Middle frontal gyrus (tissue), 1 donor: ENCODE results near the gene CD81.
"Not testable (repeated sequence)": the region's sequence is repeated elsewhere in the genome, so short reads cannot be mapped to it uniquely, and the experiment has no call there.

Experiments
- DNase-seq: peaks from one replicate; pipeline ENCODE4 v3.0.0-alpha.2; 2015; ENCODE audit warnings: low spot score; ENCODE audit errors: extremely low spot score

Gene CD81, protein sequence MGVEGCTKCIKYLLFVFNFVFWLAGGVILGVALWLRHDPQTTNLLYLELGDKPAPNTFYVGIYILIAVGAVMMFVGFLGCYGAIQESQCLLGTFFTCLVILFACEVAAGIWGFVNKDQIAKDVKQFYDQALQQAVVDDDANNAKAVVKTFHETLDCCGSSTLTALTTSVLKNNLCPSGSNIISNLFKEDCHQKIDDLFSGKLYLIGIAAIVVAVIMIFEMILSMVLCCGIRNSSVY

DNA sequence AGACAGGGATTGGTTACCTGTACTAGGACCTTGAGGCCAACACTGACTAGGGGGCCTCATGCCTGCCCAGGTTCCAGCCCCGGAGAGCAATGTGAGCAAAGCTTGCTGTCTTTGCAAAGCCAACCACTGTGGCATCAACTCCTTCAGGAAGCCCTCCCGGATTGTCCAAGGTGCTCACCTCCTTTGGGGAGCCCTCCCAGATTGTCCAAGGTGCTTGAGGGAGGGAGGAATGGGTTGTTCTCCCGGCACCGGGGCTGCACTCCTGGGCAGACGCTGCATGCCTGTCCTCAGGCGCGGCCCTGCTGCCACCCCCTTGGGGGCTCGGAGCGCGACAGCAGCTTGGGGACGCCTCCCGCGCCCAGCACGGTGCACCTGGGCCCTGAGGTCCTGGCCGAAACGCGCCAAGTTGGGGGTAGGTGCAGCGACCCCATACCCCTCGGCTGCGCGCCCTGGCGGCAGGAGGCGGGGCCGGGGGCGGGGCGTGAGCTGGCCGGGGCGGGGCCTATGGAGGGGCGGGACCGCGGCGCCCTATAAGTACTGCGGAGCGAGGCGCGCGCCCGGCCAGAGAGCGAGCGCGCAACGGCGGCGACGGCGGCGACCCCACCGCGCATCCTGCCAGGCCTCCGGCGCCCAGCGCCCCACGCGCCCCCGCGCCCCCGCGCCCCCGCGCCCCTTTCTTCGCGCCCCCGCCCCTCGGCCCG, at the start of gene CD81:
Gene CD81, plus strand, starts transcription at position 560 of the 701 bp plus-strand sequence. CDS start 240 bp downstream, outside the sequence.
- DNase-seq = no peak

DNA sequence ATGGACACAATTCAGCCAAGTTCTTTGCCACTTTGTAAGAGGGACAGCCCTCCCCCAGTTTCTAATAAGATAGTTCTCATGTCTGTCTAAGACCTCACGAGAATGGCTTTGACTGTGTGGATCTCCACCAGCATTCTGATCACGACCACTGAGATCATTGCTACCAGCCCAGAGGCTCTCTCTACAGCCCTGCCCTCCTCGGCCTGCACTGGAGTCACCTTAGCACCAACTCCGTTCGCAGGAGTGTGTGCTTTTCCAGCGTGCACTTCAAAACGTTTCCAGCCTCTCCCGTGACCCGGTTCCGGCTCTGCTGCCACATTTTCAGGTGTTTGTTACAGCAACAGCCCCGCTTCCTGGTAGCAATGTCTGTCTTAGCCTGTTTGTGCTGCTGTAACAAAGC, 49.1 kb upstream of the CD81 start:
- DNase-seq = no peak

DNA sequence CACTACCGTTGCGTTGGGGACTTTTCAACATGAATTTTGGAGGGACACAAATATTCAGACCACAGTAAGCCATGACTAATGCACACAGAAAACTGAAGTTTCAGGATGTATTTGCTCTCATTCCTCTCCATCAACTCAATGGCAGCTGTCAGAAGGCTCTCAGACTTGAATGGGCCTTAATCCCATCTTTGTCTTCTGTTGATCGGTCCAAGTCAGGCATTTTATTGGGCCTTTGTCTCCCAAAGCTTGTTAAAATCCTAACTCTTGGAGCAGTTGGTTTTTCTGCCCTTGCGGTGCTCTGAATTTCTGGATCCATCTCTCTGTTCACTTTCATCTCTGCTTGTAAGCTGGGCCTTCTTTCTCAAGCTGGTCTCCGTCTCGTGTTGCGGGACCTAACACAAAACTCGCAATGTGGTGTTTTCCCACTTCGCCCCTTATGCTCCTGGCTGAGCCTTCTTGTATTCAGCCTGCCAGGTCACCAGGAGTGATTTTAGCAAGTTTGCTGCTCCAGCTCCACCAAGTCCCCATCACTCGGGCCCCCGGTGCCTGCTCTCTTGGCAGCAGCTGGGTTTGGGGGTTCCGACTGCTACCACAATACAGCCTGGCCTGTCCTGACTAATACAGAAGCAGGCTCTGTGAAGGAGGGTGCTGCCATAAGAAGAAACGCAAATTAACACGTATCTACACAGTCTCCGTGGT, 48.3 kb upstream of the CD81 start:
- DNase-seq = no peak

DNA sequence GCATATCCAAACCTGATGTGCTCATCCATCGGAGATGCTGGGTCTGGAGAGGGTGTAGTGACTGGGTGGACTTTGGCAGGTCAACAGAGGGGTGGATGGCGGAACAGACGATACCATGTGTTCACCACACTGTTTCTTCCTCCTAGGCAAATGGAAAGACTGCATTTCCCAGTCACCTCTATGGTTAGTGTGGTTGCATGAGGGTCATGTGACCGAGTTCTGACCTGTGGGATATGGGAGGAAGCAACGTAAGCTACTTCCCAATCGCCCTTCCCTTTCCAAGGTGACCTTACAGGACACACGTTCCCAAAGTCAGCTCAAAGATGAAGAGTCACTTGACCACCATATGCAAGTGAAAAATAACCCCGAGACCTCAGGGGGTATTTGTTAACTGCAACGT, 47.6 kb upstream of the CD81 start:
- no peak for DNase-seq

DNA sequence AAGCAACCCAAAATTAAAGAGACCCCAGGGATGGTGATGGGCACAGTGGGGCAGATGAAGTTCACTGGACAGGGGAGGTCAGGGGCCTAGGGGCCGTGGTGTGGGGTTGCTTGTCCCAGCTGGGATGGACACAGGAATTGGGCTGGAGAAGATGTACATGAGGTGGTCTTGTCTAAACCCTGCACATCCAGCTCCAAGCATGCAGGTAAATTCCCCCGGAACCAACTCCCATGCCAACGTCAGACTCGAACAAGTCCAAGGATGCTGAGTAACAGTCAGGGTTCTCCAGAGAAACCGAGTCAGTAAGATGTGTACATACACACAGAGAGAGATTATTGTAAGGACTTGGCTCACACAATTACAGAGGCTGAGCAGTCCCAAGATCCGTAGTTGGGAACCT, 46.4 kb upstream of the CD81 start:
- no peak for DNase-seq

DNA sequence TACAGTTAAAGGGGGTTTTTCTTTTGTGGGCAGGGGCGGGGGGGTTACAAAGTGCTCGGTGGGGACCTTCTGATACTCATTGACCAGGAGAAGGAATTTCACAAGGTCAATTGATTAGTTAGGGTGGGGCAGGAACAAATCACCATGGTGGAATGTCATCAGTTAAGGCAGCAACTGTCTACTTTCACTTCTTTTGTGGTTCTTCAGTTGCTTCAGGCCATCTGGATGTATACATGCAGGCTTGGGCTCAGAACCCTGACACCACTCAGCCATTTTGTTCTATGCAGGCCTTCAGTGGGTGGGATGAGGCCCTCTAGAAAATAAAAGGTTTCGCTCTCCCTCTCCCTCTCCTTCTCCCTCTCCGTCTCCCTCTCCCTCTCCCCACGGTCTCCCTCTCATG, 45.7 kb upstream of the CD81 start:
- DNase-seq = no peak

DNA sequence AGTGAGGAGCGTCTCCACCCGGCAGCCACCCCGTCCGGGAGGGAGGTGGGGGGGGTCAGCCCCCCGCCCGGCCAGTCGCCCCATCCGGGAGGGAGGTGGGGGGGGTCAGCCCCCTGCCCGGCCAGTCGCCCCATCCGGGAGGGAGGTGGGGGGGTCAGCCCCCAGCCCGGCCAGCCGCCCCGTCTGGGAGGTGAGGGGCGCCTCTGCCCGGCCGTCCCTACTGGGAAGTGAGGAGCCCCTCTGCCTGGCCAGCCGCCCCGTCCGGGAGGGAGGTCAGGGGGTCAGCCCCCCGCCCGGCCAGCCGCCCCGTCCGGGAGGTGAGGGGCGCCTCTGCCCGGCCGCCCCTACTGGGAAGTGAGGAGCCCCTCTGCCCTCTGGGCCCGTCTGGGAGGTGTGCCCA, 44.5 kb upstream of the CD81 start:
- not testable (repeated sequence) for DNase-seq

DNA sequence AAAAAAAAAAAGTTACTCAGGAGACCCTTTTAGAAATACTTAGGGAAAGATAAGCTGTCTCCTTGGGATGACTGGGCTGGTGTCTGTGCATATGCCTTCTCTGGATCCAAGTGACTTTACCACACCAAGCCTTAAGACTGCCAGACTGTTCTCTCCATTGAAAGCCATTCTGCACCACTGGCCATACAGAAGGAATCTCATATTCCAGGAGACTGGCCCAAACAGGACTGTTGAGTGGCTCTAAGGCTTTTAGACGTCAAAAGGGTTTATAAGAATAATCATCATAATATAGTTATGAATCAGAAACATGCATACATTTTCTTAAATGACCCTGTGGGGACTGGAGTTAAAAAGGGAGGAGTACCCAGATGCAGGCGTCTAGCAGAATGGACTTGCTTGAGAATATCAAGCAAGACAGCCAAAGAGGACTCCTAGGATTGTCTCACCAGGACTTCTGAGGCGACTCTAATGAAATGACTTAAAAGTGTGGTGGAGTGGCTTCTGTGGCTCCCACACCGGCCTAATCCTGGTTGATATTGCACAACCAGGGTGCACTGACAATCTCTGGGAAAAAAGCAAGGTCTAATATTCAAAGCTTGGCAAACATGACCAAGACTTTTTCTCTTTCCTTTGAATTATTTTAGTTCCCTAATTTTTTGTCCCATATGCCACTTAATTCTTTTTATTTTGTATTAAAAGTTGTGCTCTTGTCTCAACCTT, 43.5 kb upstream of the CD81 start:
- DNase-seq = not testable (repeated sequence)

DNA sequence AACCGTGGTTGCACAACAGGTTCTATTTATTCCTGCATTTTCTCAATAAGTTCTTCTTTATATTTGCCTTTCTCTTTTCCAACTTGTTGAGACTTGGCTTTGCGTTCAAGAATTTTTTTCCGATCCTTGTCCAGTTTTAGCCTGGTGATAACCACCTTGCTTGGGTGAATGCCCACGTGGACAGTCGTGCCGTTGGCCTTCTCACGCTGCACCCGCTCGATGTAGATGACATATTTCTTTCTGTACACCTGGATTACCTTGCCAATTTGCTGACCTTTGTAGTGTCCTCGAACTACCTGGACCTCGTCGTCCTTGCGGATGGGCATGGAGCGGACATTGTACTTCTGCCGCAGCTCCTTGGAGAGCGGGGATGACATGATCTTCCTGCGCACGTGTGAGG, 41.8 kb upstream of the CD81 start:
- not testable (repeated sequence) for DNase-seq

DNA sequence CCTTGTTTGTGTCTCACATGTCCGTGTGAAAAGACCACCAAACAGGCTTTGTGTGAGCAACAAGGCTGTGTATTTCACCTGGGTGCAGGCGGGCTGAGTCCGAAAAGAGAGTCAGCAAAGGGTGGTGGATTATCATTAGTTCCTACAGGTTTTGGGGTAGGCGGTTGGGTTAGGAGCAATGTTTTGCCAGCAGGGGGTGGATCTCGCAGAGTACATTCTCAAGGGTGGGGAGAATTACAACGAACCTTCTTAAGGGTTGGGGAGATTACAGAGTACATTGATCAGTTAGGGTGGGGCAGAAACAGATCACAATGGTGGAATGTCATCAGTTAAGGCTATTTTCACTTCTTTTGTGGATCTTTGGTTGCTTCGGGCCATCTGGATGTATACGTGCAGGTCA, 38.4 kb upstream of the CD81 start:
- DNase-seq = not testable (repeated sequence)

DNA sequence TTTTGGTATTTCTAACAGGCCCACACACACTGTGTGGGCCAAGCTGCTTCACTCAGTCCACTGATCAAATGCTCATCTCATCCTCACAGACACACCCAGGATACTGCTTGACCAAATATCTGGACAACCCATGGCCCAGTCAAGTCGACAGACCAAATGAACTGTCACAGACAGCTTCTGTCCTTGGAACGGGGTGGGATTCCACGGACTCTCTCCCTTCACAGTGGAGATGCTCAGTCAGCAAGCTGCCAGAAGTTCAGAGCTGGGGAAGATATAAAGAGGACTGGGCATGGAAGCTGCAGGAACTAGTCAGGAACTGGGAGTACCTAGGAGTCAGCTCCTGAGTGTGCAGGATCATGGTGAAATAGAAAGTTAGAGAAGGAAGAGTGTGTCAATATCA, 34.6 kb upstream of the CD81 start:
- no peak for DNase-seq

DNA sequence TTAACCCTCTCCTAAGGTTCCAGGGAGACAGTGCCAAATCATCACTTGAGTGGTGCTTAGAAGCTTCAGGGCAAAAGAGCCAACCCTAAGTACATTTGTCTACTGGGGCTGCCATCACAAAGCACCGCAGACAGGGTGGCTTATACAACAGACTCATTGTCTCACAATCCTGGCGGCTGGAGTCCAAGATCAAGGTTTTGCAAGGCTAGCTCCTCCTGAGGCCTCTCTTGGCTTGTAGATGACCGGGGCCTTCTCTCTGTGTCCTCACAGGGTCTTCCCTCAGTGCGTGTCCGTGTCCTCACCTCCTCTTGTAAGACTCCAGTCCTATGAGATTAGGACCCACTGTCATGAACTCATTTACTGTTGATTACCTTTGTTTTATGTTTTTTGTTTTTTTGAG, 34.1 kb upstream of the CD81 start:
- no peak for DNase-seq

DNA sequence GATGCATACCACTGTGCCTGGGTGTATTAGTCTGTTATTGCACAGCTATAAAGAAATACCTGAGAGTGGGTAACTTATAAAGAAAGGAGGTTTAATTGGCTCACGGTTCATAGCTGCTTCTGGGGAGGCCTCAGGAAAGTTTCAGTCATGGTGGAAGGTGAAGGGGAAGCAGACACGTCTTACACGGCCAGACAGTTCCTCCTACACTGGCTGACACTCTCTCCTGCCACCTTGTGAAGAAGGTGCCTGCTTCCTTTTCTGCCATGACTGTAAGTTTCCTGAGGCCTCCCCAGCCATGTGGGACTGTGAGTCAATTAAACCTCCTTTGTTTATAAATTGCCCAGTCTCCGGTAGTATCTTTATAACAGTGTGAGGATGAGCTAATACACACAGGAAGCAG, 33.6 kb upstream of the CD81 start:
- no peak for DNase-seq

DNA sequence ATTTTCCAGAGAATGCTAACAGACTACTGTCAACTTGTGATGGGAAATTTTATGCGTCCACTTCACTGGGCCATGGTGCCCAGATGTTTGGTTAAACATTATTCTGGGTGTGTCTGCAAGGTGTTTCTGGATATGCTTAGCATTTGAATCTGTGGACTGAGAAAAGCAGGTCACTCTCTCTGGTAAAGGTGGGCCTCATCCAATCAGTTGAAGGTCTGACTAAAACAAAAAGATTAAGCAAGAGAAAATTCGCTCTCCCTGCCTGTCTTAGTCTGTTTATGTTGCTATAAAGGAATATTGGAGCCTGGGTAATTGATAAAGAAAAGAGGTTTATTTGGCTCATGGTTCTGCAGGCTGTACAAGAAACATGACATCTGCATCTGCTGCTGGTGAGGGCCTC, 32.1 kb upstream of the CD81 start:
- DNase-seq = no peak

DNA sequence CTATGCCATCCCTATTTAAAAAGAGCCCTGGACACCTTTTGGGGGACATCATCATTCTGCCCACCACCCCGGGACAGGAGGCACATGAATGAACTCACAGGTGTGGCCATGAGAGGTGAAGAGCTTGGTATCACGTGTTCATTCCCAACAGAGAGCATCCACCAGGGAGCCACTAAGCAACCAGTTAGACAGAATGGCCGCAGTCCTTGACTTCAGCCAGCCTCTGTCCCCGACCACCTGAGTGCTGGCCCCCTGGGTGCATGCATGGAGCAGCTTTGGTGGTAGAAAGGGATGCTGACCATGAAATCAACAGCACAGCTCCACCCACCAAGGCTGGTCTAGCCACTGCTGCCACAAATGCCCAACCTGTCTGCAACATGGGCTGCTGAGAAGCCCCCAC, 31.1 kb upstream of the CD81 start:
- DNase-seq = no peak

DNA sequence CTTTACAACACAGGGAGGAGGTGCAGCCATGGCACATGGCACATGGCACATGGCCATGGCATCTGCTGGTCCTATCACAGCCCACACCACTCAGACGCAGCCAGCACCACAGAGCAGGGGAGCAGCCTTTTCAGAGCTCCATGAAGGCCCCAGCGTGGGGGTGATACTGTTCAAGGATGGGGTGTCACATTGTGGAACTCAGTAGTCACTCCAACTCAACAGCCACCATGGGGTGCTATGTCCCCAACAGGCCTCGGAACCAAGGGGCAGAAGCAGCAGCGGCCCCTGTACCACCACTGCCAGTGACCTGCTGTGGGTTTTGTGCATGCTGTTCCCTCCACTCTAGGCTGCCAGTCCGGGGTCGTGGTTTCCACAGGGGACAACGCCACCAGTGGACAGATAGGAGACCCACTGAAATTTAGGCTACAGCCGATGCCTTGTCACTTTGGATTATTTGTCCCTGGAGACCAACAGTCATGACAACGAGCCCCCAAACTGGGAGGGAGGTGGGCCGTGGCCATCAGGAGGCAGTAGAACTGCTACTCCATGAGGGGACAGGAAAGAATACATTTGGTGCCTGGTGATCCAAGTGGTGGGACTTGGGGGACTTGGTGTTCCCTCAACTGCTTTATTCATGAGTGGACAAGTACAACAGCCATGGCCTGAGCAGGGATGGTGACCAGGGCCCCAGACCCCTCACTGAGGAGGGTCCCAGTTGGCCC, 30.4 kb upstream of the CD81 start:
- no peak for DNase-seq

DNA sequence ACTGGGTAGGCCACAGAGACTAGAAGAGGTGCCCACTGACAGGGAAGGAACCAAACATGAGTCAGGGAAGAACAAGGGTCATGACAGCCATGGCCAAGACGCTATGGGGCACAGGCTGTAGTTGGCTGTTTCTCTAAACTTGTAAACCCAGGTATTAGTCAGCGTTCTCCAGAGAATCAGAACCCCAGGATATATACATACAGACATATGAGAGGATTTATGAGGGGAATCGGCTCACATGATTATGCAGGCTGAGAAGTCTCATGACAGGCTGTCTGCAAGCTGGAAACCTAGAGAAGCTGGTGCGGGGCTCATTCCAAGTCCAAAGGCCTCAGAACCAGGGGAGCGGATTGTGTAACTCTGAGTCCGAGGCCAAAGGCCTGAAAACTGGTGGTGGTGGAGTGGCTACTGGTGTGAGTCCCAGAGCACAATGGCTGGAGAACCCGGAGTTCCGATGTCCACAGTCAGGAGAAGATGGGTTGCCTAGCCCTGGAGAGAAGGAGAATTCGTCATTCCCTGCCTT, 29.7 kb upstream of the CD81 start:
- no peak for DNase-seq

DNA sequence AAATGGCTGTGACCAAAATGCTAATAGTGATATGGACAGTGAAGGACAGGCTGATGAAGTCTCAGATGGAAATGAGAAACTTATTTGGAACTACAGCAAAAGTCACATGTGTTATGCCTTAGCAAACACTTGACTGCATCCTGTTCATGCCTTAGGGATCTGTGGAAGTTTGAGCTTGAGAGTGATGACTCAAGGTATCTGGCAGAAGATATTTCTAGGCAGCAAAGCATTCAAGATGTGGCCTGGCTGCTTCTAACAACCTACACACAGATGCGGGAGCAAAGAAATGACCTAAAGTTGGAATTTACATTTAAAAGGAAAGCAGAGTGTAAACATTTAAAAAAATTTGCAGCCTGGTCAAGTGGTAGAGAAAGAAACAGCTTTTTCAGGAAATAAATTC, 28.1 kb upstream of the CD81 start:
- no peak for DNase-seq

DNA sequence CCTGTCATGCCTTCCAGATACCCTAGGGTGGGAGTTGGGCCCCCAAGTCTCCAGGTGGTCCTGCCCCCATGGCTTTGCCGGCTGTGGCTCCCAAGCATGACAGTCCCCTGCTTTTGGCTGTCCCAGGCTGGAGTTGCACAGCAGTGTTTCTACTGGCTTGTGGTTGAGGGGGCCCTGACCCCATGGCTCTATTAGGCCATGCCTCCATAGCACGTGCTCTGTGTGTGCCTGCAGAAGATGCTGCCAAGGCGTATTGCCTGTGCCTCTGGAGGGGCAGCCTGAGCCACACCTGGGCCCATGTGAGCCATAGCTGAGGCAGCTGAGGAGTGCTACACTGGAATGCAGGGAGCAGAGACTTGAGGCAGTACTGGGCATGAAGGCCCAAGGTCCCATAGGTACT, 25.4 kb upstream of the CD81 start:
- DNase-seq = no peak

DNA sequence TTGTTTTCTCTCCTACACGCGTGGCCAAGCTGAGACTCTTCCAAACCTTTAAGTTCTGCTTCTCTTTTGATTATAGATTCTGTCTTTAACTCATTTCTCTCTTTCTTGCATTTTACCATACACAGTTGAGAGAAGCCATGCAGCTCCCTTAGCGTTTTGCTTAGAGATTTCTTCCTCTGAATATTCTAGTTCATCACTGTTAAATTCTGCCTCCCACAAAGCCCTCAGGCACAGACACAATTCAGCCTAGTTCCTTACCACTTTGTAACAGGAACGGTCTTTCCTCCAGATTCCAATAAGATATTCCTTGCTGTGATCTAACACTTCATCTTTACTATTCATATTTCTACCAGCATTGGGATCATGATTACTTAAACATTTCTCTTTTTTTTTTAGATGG, 24.7 kb upstream of the CD81 start:
- no peak for DNase-seq

DNA sequence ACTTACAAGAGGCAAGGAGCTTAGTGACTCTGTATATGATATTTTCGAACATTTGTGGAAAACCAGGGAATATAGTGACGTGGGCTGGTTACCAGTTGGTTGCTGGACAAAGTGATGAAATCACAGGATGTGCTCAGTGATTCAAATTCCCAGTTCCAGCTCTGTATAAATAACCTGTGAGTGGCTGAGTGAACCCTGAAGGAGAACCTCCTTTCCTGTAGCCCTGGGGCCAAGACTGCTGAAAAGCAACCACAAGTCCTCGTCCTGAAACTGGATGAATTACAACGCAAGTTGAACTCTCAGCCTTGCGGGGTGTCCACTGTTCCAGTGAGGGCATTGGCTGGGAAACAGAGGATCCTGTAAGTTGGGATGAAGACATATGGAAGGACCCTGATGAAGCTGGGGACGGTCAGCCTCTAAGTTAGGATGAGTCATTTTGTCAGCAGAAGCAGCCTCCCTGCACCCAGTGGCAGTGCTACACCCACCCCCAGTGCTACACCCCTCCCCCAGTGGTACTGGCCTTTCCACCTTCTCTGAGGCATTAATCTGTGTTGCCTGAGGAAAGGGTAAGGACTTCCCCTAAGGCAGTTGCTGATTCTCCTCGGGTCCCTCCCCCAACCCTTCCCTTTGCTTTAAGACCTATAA, 22.0 kb upstream of the CD81 start:
- no peak for DNase-seq
